Measurements from ENCODE around the gene GARNL3.

GRCh38 chr9:127248241-127248640, 16.3 kb upstream of the GARNL3 start:
- TF ChIP-seq CTCF (IDR thresholded peaks at IDR 0.05; ENCODE audit: poor library complexity) = no peak
- no peak for TF ChIP-seq EZH2 (IDR thresholded peaks at IDR 0.05; ENCODE audit: borderline replicate concordance)
- no peak for TF ChIP-seq EZH2phosphoT487 (IDR thresholded peaks at IDR 0.05; ENCODE audit: low read depth, severe bottlenecking, unreplicated experiment)

All from hepatocyte (in vitro differentiated cells).